ENCODE results near the gene MROH2A. TPM values are rescaled to one million over a fixed set of nuclear protein-coding genes. Genes with fewer than 3 reads are reported as not detected.

Gene MROH2A
- total RNA-seq, 1 donor from 2014 or later: not detected

- DNase-seq (ENCODE audit: low spot score): no peak
Observed at GRCh38 chr2:233764761-233765160, 13.4 kb upstream of the MROH2A start.

DNA sequence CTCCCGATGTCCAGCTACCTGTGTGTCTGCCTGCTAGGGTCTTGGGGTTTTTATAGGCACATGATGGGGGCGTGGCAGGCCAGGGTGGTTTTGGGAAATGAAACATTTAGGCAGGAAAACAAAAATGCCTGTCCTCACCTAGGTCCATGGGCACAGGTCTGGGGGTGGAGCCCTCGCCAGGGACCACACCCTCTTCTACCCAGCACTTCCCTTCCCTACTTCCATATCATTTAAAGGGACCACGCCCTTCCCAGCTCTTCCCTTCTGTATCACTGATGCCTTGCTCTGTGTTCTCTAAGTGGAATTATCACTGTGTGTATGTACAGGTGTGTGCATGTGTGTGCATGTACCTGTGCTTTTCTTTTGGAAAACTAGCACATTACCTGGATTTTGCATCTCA, 11.7 kb upstream of the MROH2A start:
- no peak for DNase-seq (ENCODE audit: low spot score)

GRCh38 chr2:233768076-233768475, 10.1 kb upstream of the MROH2A start:
- DNase-seq (ENCODE audit: low spot score): no peak

DNA sequence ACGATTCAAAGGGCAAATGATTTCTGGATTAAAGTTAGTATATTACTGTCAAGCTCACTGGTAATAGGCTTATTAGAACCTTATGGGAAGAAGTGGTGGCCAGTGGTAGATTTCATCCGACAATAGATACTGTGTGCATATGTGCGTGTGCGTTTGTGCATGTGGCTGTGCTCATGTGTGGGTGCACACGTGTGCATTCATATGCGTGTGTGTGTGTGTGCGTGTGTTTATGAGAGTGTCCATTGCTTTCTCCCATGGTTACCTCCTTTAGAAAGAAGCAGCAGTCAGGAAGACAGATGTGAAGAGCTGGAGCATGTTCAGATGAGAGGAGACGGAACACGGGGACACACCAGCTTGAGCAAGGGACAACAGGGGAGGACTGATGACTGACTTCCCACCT, 8.9 kb upstream of the MROH2A start:
- no peak for DNase-seq (ENCODE audit: low spot score)

DNA sequence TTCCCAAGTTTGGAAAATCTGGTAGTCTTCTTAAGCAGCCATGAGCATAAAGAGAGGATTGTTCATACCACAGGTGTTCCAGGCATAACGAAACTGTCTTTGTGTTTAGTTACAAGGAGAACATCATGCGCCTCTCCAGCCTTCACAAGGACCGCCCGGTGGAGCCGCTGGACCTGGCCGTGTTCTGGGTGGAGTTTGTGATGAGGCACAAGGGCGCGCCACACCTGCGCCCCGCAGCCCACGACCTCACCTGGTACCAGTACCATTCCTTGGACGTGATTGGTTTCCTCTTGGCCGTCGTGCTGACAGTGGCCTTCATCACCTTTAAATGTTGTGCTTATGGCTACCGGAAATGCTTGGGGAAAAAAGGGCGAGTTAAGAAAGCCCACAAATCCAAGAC, 6.0 kb upstream of the MROH2A start:
- DNase-seq (ENCODE audit: low spot score): no peak

DNA sequence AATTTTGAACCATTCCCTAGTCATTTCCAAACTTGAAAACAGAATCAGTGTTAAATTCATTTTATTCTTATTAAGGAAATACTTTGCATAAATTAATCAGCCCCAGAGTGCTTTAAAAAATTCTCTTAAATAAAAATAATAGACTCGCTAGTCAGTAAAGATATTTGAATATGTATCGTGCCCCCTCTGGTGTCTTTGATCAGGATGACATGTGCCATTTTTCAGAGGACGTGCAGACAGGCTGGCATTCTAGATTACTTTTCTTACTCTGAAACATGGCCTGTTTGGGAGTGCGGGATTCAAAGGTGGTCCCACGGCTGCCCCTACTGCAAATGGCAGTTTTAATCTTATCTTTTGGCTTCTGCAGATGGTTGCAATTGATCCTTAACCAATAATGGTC, 5.5 kb upstream of the MROH2A start:
- no peak for DNase-seq (ENCODE audit: low spot score)

- DNase-seq (ENCODE audit: low spot score): no peak
Observed at GRCh38 chr2:233773854-233774253, 4.3 kb upstream of the MROH2A start.

DNA sequence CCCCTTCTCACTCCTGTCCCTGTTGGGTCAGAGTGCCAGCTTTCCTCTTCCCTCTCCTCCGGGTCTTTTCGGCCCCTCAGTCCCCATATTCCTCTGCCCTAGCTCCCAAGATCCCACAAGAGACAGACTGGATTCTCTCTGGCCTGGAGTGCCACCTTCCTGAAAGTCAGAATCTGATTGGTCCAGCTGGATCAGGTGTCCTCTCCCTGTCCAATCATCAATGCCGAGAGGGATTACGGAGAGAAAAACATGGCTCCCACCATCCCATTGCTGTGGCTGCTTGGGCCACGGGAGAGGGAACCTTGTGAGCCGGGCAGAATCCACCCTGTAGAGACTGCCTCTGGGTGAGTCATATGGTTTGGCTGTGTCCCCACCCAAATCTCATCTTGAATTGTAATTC, 2.7 kb upstream of the MROH2A start:
- no peak for DNase-seq (ENCODE audit: low spot score)

GRCh38 chr2:233779722-233780121, 1.6 kb downstream of the MROH2A start:
- DNase-seq (ENCODE audit: low spot score): no peak

GRCh38 chr2:233780771-233781170, 2.6 kb downstream of the MROH2A start:
- no peak for DNase-seq (ENCODE audit: low spot score)

GRCh38 chr2:233789554-233789953, 11.4 kb downstream of the MROH2A start:
- no peak for DNase-seq (ENCODE audit: low spot score)

DNA sequence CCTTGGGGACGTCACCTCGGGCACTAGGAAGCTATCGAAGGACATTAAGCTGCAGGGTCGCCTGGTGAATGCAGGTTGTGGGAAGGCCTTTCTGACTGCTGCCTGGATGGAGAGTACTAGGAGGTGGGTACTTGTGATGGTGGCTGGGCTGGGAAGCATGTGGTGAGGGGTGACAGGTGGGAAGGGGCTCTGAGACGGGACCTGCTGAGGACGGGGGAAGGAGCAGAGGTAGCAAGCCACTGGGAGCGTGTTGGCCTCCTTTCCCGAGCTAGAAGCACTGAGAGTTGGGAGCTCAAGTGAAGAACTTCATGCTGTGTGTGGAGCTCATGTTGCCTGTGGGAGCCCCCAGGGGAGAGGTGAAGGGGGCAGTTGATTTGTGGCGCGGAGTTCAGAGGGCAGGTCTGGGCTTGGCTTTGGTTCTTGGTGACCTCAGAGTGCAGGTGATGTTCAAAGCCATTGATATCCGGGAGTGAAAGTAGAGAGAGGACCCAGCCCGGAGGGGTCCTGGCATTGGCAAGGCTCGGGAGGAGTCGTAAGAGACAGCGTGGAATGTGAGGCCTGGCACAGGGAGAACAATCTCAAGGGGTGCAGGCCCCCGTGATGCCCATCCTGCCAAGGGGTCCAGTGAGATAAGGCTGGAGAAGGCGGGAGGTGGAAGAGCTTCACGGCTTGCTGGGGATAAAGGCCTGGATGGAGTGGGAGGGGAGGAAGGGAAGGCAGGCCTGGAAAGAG, 13.2 kb downstream of the MROH2A start:
- no peak for DNase-seq (ENCODE audit: low spot score)

DNA sequence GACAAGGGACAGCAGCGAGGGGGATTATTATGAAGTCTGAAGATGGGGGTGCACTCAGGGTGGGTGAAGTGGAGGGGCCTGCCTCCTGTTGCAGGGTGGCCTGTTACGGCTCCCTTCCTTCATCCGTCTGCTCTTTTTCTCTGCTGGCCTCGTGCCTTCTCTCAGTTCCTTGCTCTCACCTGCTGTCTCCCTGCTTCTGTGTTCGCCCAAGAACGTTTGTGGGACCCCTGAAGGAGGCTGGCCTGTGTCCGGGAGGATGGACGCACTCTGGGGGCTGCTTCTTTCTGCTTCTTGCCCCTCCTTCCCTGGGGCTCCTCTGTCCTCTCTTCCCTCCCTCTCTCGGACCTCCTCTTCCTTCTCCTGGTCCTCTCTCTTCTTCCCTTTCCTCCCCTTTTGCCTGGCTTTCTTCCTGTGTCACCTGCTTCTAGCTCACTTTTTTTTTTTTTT, 13.8 kb downstream of the MROH2A start:
- no peak for DNase-seq (ENCODE audit: low spot score)

GRCh38 chr2:233792720-233793119, 14.6 kb downstream of the MROH2A start:
- no peak for DNase-seq (ENCODE audit: low spot score)

GRCh38 chr2:233793465-233794127, 15.5 kb downstream of the MROH2A start:
- DNase-seq (ENCODE audit: low spot score): no peak

DNA sequence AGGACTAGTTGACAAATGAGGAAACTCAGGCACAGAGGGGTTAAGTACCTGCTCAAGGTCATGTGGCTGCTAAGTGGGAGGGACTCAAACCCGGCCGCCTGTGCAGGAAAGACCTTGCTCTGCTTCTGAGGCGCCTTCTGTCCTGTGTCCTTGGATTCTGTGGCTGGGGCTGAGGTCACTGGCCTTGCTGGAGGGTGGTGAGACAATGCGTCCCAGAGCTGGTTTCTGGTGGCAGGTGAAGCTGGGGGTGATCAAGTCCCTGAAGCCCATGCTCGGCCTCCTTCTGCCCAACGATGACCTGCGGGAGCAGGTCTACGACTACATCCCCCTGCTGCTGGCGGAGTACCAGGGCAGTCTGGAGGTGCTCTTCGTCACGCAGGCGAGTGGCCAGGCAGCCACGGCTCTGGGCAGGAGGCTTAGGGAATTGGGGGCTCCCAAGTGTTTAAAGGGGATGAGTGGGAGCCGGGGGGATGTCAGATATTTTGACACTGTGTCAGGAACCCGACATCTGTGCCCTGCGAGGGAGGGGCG, 16.1 kb downstream of the MROH2A start:
- no peak for DNase-seq (ENCODE audit: low spot score)

- no peak for DNase-seq (ENCODE audit: low spot score)
Observed at GRCh38 chr2:233795735-233796171, 17.6 kb downstream of the MROH2A start.

- DNase-seq (ENCODE audit: low spot score): no peak
Observed at GRCh38 chr2:233796254-233796653, 18.1 kb downstream of the MROH2A start.

DNA sequence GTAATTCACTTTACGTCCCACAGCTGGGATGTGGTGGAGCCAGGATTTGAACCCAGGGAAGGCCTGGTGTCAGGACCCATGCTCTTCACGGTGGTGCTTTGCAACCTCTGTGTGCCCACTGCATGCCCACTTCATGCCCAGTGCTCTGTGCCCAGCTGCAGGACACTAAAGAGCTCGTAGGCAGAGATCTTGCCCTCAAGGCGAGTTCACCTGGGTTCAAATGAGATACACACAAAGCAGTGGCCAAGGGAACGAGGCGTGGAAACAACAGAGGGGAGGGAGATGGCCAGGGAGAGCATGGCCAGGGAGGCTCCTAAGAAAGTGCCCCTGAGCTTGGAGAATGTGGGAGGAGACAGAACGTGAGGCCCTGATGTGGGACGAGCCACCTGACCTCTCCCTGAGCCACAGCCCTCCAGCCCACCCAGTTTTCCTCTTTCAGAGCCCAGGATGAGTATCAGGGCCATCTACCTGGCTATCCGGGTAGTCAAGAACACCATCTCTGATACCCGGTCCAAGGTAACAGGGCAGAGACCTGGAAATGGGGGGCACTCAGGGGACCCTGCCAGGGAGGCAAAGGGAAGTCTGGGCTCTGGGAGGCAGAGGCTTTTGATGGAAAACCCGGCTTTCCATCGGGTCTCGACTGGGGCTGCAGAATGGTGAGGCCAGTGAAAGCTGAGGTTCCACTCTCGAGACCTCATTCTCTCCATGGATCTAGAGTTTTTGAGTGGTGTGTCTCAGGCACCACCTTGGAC, 20.4 kb downstream of the MROH2A start:
- no peak for DNase-seq (ENCODE audit: low spot score)

DNA sequence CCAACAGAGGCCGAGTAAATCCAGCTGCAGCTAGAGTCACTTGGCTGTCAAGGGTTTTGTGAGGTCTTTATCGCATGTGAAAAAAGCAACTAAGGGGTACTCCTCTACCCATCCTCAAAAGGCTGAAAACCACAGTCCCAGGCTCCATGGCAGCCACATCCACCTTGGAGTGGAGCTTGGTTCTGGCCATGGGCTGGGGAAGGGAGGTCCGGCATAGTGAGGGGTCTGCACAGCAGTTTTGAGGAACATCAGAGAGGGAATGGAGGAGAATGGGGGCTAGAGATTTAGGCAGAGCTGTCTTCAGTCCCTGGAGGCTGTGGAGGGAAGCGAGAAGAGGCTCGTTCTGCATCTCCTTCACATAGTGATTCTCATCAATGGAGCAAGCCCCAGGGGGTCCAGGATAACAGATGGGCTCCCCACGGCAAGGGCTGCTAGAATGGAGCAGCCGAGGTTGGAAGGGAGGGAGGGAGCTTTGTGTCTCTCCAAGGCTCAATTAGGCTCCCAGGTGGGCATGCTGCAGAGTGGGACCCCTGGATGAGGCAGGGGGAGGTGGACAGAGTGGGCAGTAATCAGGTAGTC, 21.0 kb downstream of the MROH2A start:
- DNase-seq (ENCODE audit: low spot score): no peak

DNA sequence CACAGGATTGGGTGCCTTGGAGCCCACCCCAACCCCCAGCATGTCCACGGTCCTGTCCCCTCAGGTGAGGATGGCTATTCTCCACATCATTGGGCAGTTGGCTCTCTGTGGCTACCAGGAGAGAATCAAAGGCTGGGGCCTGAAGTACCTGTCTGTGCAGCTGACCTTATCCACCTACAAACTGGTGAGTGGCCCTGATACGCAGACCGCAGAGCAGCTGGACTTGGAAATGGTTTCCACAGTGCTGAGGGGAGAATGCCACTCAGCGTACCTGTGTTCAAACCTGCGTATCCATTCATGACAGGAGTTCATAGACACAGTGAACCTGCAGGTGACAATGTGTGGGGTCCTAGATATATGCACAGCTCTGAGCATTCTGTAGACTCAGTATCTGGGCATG, 21.6 kb downstream of the MROH2A start:
- DNase-seq (ENCODE audit: low spot score): no peak

GRCh38 chr2:233800208-233800607, 22.1 kb downstream of the MROH2A start:
- no peak for DNase-seq (ENCODE audit: low spot score)

Data from umbilical cord (tissue), 2 donors.